Stimulated activated CD8-positive, alpha-beta memory T cell treated with anti-CD3 and anti-CD28 coated beads, Interleukin-15, amount 100 ng/mL, for 4 hours (primary cell): ENCODE results near the gene ZMIZ1.

ENCODE experiments used
- DNase-seq, 2 donors: peaks; one replicate each; pipeline ENCODE4 v3.0.0-alpha.2; 2020; ENCODE audit warnings: low read depth in 2 of 2

ZMIZ1 gene

DNA sequence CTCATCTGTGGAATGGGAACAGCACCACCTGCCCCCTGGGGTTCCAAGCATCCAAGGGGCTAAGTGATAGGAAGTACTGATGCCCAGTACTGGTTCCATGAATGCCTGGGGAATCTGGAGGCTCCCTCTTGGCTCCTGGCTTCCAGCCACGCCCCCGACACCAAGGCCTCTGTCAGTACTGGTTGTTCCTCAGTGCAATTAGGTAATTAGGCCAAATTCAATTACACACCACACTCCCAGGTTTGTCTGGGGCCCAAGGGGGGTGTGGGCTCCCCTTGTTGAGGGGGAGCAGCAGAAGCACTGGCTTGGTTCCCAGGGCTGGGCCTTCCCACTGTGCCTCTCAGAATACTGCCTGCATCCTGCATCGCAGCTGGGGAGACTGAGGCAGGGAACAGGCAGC is 164.1 kb downstream of the ZMIZ1 start:
- no peak for DNase-seq

DNA sequence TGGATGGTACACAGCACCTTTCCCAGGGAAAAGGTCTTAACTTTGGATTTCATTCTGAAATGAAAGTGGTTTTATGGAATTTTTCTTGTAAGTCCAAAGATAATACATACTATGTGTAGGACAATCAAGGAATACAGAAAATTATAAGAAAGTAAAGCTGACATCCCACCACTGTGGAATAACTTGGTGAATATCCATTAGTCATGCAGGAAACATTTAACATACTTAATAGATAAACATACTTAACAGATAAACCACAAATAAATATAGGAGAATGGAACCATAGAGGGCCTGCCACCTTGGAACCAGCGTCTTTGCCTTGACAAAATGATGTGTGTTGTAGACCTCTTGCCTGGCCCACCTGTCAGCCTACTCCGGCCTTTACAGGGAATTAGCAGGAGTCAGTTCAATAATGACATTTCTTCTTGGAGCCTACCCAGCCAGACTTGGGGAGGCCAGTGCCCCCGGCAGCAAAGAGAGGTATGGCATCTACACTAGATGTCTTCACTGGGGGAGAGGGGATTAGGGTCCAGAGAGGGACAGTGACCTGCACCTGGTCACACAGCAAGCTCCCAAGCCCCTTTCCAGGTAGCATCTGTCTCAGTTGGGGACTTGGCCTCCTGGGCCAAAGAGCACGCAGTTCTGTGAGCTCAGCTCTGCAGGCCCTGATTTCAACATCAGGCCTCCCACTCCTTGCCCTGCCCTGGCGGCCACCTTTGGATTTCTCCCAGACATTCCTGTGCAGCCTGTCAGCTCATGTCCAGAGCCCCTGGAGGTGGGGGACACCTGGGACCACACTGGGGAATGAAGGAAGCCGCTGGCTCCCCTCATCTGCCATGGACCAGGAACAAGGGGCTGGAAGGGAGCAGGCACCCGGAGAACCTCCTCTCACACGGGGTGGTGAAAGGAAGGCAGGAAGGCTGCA is 165.9 kb downstream of the ZMIZ1 start:
- no peak for DNase-seq

DNA sequence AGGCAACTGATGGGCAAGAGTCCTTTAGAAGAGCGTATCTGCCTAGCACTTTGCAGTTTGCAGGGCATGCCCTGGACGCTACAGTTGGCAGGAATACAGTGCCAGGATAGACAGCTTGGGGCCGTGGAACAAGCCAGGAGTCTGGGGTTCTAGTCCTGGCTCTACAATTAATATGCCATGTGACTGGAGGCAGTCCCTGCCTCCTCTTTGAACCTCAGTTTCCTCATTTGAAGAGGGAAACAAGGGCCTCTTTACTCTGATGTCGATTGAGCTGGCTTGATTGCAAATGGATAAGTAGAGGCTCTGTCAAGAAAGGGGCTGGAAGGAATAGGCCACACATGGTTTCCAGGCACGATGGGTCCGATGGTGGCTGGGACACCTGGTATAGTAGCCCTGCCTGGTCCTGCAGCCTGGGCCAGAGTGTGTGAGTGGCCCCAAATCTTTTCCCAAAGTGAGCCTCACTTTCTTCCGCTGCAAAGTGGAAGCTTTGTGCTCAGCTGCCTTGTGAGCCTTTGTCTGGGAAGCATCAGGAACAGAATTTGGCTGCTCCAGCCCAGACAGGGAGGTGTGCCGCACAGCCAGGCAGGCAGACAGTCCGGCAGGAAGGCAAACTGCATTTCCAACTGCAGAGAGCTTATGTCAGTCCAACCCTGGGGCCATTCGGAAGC is 167.1 kb downstream of the ZMIZ1 start:
- DNase-seq: no peak

DNA sequence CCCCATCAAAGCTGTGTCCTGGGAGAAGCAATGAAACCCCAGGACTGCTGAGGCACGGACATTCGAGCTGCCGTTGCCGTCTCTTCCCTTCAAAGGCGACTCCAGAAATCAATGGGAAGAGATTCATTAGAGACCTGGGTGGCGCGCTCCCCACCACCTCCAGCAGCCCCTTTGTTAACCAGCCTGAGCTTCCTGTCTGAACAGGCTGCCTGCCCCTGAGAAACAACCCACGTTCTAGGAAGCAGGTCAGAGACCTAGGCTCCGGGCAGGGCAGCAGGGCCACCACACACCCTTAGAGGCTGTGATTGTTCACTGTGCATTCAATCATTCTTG is 167.6 kb downstream of the ZMIZ1 start:
- DNase-seq: no peak

DNA sequence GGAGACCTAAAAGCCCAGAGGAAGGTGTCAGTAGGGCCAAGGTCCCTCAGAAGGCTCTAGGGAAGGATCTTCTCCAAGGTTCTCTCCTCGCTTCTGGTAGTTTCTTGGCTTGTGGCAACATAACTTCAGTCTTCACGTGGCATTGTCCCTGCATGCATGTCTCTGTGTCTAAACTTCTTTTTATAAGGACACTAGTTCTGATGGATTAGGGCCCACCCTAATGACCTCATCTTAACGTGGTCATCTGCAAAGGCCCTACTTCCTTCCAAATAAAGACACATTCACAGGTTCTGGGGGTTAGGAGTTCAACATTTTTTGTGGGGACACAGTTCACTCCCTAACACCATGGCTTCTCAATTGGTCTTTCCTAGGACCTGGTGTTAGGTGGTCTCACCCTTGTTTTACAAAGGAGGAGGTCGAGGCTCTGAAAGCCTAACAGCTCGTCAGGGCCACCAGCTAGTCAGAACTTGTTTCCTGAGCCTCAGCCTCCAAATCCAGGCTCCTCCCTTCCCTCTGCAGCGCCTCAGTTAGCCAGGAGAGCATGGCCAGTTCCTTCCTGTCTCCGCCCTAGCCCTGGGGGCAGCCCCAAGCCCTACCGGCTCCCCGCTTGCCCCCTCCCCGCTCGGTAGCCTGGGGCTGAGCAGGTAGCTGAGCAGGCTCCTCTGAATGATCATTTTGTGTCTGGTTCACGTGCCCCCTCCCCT is 168.8 kb downstream of the ZMIZ1 start:
- DNase-seq: no peak

DNA sequence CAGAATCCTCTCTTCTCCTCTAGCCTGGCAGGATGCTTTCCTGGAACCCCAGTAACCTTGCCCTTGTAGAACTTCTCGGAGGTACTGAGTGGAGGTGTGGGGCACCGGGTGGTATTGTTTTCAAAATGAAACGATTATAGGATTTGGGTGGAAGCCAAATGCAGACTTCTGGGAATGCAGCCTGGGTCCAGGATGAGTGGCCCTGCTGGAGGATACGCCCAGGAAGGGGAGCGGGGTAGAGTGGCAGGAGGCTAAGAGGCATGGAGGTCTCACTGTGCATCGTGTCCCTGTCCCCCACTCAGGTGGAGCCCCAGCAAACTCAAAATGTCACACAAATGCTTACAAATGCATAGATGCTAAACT is 169.4 kb downstream of the ZMIZ1 start:
- DNase-seq: no peak

DNA sequence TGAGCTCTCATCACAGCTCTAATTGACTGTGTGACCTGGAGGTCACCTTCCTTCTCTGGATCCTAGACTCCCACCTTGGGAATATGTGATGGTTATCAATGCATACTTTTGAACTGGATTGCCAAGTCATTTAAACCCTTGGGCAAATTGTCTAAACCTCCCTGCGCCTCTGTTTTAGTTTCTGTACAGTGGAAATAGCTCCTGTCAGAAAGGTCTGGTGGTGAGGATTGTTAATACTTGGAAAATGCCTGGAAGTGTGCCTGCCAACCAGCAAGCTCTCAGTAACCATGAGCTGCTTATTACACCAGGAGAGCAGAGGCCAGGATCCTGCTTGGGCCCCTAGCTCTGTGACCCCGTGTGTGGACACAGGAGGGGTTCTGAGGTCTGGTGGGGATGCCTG is 169.8 kb downstream of the ZMIZ1 start:
- no peak for DNase-seq

DNA sequence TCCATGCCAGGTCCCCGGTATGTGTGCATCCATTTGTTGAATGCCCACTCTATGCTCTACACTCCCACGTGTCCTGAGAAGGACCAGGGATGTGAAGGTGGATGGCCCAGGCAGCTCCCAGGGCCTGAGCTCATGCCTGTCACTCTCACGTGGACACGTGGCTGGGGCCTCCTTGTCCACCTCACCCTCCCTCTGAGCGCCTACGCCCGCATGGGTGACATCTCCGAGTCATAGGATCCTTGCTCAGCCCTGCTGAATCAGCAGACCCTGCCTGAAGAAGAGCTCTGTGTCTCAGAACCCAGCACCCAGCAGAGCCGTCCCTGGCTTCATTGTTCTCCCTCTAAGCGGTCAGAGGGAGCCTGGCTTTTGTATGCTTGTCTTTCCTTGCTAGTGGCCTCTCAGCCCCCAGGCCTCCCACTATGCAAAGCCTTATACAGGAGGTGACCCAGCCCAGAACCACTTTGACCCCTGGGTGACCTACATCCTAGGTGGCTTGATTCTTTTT is 170.6 kb downstream of the ZMIZ1 start:
- no peak for DNase-seq

DNA sequence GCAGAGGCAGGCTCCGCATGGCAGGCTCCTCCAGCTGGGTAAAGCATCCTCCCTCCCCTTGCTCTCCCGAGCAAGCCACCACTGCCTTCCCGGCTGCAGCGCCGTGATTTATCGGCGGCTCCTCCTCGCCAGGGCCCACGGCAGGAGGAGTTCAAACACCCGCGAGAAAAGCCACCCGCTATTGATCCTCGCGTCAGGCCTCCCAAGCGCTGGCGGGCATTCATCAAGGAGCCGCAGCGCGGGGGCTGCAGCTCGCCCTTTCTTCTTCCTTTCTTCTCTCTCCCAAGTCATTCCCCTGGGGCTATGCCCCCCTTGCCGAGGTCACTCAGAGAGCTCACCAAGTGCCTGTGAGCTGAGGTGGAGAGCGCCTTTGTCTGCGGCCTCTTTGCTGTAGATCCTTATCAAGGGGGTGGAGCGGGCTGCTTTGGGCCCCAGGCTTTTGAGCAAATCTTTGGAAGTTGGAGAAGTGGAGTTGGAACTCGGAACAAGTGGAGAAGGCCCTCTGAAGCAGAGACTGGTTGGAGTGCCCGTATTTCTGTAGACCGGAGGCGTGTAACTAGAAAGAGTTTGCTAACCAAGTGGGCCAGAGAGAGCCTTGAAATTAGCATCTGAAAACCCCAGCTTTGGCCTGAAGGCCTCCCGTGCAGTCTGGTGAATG is 171.3 kb downstream of the ZMIZ1 start:
- DNase-seq: no peak

DNA sequence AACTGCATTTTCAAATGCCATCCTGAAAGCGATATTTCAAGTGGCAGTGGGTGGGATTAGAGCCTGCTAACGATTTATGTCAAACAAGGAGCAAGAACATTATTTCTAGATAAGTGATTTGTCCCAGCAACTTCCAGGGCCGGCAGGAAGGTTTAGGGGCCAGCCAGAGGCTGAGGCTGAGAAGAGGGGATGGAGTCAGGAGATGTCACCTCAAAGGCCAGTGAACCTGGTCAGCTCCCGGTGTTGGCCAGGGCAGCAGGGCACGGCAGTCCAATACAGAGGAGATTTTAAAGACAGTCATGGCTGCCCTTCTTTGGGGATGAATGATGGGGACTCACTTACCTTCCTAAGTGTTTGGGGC is 172.8 kb downstream of the ZMIZ1 start:
- no peak for DNase-seq

DNA sequence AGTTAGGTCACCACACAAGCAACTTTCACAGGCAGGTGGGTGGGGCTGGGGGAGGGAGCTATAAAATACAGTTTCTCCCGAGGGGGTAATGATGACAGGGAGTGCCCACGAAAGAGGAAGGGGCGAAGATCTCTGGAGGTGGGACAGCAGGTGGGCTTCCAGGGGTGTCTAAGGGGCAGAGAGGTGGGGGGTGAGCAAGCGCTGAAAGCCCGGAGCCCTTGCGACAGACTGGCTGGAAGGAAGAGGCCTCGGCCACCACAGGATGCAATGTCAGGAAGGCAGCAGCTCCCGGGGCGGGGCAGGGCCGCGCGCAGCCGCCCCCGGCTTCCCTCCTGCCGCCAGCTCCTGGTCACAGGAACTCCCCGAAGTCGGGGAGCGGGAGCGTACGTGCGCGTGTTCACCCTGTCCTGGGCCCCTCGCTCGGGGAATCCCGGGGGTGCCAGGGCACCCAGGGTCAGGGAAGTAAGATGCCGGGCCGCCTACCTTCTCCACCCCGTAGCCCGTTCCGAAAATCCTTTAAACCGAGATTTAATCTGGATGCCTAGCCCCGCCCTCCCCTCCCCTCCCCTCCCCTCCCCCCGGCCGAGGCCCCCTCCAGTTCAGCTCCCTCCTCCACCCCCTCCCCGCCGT is 173.3 kb downstream of the ZMIZ1 start:
- no peak for DNase-seq

DNA sequence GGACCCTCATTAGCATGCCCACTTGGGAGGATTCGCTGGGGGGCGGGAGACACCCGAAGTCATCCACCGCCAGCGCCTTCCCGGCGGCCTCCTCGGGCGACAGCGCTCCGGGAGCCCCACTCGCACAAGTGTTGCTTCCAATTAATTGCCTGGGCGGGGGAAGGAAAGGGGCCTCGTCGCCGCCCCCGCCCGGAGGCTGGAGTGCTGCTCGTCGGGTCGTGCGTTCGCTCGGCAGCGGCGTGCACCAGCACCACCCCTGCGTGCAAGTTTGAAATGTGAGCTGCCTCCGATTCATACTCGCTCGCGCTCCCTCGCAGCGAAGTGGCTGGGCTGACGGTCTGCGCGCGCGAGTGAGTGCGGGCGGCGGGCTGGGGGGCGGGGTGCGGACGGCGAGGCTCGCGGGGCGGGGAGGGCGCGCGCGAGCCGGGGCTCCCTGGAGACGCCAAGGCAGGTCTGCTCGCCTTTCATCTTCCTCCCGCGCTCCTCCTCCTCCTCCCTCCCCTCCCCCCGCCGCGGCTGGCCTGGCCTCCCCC is 173.9 kb downstream of the ZMIZ1 start:
- DNase-seq: peak; percentile 22 to 31

DNA sequence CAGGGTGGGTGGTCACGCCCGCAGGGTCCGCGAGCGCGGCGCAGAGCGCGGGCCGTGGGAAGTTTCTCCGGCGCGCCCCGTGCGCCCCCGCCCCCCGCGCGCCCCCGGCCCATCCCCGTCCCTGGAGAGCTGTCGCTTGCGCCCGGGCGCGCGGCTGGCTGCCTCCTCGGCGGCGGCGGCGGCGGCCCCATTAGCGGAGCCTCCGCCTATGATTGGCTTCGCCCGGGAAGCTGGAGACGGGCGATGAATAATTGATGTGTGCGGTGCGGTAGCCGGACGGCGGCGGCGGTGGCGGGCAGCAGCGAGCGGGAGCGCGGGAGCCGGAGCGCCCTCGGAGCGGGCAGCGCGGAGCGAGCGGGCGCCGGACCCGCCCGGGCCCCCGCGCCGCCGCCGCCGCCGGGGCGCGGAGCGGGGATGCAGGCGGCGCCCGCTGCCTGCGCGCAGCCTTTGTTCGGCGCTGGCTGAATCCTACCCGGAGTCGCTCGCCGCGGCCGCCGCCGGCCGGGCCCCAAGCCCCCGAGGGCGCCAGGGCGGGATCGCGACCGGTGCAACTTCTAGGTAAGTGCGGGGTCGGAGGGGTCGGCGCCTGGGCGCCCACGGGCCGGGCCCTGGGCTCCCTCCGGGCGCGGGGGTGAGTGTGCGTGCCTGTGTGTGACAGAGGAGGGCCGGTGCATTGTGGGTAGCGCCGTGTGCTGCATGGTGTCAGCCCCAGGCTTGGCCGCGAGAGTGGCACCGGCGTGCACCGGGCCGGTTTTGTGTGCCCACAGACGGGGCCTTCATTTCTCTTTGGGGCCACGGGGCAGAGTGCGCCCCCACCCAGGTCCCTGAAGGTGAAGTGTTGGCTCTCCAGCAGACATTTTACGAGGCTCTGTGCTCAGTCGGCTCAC is 174.7 kb downstream of the ZMIZ1 start:
- peak in 1 of 2 donors; percentile 35 for DNase-seq

DNA sequence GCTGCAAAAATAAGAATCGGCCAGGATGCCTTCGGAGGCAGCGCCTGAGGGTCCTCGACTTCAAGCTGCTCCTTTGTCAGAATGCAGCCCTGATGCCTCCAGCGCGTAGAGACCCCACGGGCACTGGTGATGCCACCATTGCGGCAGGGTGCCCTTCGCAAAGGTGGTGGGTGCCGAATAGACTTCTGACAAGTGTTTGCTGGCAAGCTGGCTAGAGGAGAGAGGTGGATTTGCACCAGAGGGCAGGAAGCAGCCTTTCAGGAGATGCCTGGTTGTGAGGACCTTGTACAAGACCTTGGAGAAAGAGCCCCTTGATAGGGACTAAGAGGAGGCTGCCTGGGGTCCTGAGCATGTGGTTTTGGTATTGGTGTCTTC is 175.3 kb downstream of the ZMIZ1 start:
- no peak for DNase-seq

DNA sequence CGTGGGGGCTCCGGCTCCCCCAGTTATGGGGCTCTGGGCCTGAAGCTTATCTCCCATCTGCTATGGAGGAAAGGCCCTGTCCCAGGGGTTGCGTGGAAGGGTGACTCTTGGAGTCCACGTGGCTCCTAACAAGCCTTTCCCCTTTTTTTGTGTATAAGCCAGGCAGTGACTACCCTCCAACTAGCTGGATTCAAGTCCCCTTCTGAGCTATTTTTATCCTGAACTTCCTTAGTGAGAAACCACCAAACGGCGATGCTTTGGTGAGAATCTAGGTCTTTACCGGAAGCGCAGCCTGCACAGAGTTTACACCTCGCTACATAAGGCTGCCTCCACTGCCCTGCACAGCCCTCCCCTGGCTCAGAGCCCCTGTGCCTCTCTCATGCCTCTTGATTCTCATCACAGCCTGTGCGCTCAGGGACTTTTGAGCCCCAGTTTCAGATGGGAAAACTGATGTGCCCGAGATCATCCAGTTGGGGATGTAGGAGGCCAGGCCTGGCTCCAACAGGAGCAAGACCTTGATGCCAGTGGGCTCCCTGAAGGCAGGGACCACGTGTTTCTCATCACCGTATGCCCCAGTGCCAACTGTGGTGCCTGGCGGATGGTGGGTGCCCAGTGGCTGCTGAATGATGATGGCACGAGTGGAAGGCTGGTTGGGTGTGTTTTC is 176.2 kb downstream of the ZMIZ1 start:
- DNase-seq: no peak

DNA sequence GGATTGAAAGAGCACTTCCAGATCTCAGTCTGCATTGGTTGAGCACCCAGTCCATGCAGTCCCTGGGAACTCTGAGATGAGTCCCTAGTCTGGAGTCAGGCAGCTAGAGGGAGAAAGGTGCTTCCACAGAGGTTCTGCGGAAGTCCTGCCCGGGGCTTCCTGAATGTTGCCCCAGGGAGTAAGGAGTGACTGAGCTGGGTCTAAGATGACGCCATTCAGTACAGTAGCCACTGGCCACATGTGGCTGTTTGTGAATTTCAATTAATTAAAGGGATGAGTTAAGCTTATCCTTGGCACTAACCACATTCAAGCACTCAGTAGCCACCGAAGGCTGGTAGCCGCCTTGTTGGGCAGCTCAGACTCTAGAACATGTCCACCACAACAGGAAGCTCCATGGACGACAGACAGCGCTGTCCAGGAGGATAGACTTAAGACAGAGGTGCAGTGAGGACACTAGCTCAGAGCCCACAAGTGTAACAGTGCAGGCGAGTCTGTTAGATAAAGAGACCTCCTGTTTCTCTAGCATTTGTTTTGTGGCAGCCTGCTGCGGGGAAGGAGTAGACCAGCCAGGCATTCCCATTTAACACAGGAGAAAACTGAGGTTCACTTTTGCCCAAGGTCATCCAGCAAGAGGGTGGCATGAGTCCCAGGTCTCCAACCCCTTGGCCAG is 176.9 kb downstream of the ZMIZ1 start:
- DNase-seq: no peak

DNA sequence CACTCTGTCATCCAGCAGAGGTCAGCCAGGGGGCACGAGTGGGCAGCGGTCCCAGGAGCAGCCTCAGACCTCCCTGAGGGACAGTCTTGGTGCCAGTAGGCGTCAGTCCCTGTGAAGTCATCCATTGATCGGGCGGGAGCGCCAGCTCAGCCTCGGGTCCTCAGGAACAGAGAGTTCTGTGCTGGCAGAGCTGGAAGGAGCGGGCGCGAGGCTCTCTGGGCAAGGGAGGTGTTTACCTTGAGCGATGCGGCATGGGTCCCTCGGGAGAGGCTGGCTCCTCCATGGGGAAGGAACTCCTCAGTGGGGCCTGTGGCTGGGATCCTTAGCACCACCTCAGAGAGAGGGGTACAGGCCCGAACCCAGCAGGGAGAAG is 177.4 kb downstream of the ZMIZ1 start:
- no peak for DNase-seq

DNA sequence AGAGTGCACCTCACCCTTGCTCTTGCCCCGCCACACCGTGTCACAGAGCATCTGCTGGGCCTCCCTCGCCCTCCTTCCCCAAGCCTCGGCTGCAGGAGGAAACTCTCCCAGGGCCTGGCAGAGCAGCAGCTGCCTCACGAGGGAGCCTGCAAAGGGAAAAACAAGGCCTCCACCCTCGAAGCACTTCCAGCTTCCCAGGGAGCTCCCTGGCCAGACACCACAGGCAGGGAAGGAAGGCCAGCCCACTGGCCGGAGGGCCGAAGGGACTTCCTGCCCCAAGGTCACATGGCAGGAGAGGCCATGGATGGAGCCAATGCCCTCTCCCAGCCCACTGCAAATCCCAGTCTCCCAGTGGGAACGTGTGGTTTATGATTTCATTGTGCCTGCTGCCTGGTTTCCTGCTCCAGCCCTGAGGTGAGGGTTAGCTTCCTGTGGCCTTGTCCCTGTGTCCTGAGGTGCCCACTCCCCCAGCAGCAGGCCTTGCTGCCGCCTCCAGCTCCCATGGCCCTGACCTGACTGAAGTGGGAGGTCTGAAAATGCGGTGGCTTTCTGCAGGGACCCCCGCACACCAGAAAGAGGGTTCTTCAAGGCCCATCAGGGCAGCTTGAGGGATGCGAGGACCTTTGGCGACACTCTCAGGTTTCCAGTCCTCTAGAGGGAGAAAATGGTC is 178.0 kb downstream of the ZMIZ1 start:
- DNase-seq: no peak
